HG02763 (cell line): Measurements from ENCODE around the gene SLC25A53.

Experiments
- ATAC-seq: cut with Tn5 transposase; IDR thresholded peaks from one replicate; pipeline ENCODE4 v1.9.1; 2021; ENCODE audit warnings: mild to moderate bottlenecking, moderate library complexity; ENCODE audit not compliant: unreplicated experiment

Gene SLC25A53

GRCh38 chrX:104156630-104157529 is at the start of gene SLC25A53:
SLC25A53 (minus strand) TSS chrX:104157009; CDS start chrX:104105257, 51,752 bp downstream.
- ATAC-seq, result peak; percentile 90

- no peak for ATAC-seq
Measured at GRCh38 chrX:104205548-104205947, 48.7 kb upstream of the SLC25A53 start.

GRCh38 chrX:104195489-104196084 is 38.8 kb upstream of the SLC25A53 start:
- ATAC-seq, result peak; percentile 56

- ATAC-seq, result no peak
Measured at GRCh38 chrX:104195013-104195412, 38.2 kb upstream of the SLC25A53 start.

- ATAC-seq, result no peak
Measured at GRCh38 chrX:104193485-104193884, 36.7 kb upstream of the SLC25A53 start.

- ATAC-seq, result no peak
Measured at GRCh38 chrX:104189837-104190236, 33.0 kb upstream of the SLC25A53 start.

GRCh38 chrX:104187931-104188330 is 31.1 kb upstream of the SLC25A53 start:
- no peak for ATAC-seq

- ATAC-seq, result no peak
Measured at GRCh38 chrX:104183685-104184084, 26.9 kb upstream of the SLC25A53 start.

GRCh38 chrX:104173841-104174240 is 17.0 kb upstream of the SLC25A53 start:
- no peak for ATAC-seq

GRCh38 chrX:104172788-104173187 is 16.0 kb upstream of the SLC25A53 start:
- no peak for ATAC-seq

GRCh38 chrX:104172121-104172520 is 15.3 kb upstream of the SLC25A53 start:
- no peak for ATAC-seq

- ATAC-seq, result no peak
Measured at GRCh38 chrX:104168127-104168526, 11.3 kb upstream of the SLC25A53 start.

- ATAC-seq, result no peak
Measured at GRCh38 chrX:104166735-104167436, 10.1 kb upstream of the SLC25A53 start.

- ATAC-seq, result peak; percentile 95
Measured at GRCh38 chrX:104165894-104166734, 9.3 kb upstream of the SLC25A53 start, which contains the start of gene FAM199X. FAM199X (plus strand) TSS chrX:104166453; CDS start chrX:104166786, 333 bp downstream.

- ATAC-seq, result no peak
Measured at GRCh38 chrX:104151037-104151436, 5.8 kb downstream of the SLC25A53 start.

GRCh38 chrX:104141087-104141760 is 15.6 kb downstream of the SLC25A53 start:
- no peak for ATAC-seq

- no peak for ATAC-seq
Measured at GRCh38 chrX:104137496-104137895, 19.3 kb downstream of the SLC25A53 start.

- peak; percentile 84 for ATAC-seq
Measured at GRCh38 chrX:104136241-104137019, 20.4 kb downstream of the SLC25A53 start.

GRCh38 chrX:104135677-104136076 is 21.1 kb downstream of the SLC25A53 start:
- ATAC-seq, result no peak
